Lower leg skin (tissue), 3 donors: Measurements from ENCODE around the gene PTPRN2.

ENCODE experiments used
- POLR2A ChIP-seq, 2 donors: fragments of 450-650 bp; IDR thresholded peaks; one replicate each; pipeline ENCODE4 v1.6.1; 2016 to 2017; ENCODE audit warnings: antibody characterized with exemption in 2 of 2, mild to moderate bottlenecking in 1 of 2, moderate library complexity in 1 of 2
- TF ChIP-seq, protein P1 (sequence below), 3 donors: fragments of 450-650 bp; IDR thresholded peaks; one replicate each; pipeline ENCODE4 v1.5.1; 2016; ENCODE audit warnings: antibody characterized with exemption in 3 of 3, mild to moderate bottlenecking in 3 of 3, moderate library complexity in 2 of 3

DNA sequence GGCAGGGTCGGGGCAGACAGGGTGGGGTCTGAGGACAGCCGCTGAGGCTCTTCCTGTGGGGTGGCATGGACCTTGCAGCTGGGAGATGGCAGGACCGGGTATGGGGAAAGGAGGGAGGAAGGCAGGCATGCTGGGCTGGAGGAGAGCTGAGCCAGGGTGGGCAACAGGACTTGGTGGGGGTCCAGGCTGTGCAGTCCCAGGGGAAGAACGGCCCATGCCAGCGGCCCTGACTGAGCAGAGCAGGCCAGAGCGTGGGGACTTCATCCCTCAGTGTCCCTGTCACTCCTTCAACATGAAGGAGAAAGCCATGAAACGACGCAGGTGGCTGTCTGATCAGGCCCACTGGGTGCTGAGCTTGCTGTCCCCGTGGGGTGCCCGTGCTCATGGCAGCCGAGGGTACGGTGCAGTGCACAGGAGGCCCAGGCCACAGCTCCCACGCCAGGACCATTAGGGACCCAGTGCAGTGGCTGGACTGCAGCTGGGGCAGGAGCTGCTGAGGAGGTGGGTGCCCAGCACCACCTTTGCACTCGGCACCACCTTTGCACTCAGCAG is 519.6 kb downstream of the PTPRN2 start:
- TF ChIP-seq, protein P1, sequence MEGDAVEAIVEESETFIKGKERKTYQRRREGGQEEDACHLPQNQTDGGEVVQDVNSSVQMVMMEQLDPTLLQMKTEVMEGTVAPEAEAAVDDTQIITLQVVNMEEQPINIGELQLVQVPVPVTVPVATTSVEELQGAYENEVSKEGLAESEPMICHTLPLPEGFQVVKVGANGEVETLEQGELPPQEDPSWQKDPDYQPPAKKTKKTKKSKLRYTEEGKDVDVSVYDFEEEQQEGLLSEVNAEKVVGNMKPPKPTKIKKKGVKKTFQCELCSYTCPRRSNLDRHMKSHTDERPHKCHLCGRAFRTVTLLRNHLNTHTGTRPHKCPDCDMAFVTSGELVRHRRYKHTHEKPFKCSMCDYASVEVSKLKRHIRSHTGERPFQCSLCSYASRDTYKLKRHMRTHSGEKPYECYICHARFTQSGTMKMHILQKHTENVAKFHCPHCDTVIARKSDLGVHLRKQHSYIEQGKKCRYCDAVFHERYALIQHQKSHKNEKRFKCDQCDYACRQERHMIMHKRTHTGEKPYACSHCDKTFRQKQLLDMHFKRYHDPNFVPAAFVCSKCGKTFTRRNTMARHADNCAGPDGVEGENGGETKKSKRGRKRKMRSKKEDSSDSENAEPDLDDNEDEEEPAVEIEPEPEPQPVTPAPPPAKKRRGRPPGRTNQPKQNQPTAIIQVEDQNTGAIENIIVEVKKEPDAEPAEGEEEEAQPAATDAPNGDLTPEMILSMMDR (IDR thresholded peaks at IDR 0.05): no peak
- no peak for TF ChIP-seq POLR2A (IDR thresholded peaks at IDR 0.05)
